HepG2 (cell line): ENCODE measurements around the gene USP28. TPM values are rescaled to one million over a fixed set of nuclear protein-coding genes. Genes with fewer than 3 reads are reported as not detected.

Source experiments
- ATAC-seq: fragments of 200-7000 bp; cut with Tn5 transposase; 3 replicates; pipeline ENCODE4 v1.9.1; 2020; ENCODE audit warnings: mild to moderate bottlenecking, moderate library complexity
- BruUV-seq: library from RNA; stranded (reverse); fragments of 400-500 nt; replicated peaks from 2 replicates; lab custom pipeline; 2021; lab: Mats Ljungman, UMichigan
- CTCF ChIA-PET: fragments of 300-600 bp; formaldehyde crosslinking; extraction: SDS; loops from one replicate; lab custom pipeline; 2021; ENCODE audit warnings: low total read pairs, inconsistent platforms, low intra/inter-chr PET ratio; lab: Yijun Ruan, JAX
- POLR2A ChIA-PET: fragments of 350-600 bp; sonication (Branson Sonifier 250); formaldehyde crosslinking; loops from one replicate; lab custom pipeline; 2020; ENCODE audit warnings: antibody characterized with exemption, inconsistent platforms; lab: Yijun Ruan, JAX
- DNase-seq: peaks from one replicate; pipeline ENCODE4 v3.0.0-alpha.2; 2015; ENCODE audit warnings: low spot score
- FAIRE-seq: peaks from 3 replicates; lab custom pipeline; 2011; peaks lifted over from hg19 to GRCh38; lab: Jason Lieb, UNC
- H2AFZ ChIP-seq: one replicate; pipeline ENCODE4 v1.6.1; 2011; ENCODE audit warnings: low read length, inconsistent platforms
- H3K27ac ChIP-seq: fragments of 300-600 bp; 3 replicates; pipeline ENCODE4 v1.8.0; 2011; ENCODE audit warnings: mixed run types, mild to moderate bottlenecking, mixed read lengths, low read length, inconsistent platforms; ENCODE audit not compliant: insufficient read depth; ENCODE audit errors: extremely low read length
- H3K27me3 ChIP-seq, 2 experiments: fragments of 200-600 bp in 1 of 2; 2 replicates in 1 of 2; 3 replicates in 1 of 2; pipeline versions ENCODE4 v1.6.0 to v1.8.0; 2011; ENCODE audit warnings: low read length in 2 of 2, mild to moderate bottlenecking in 2 of 2, moderate library complexity in 2 of 2, inconsistent platforms in 1 of 2; ENCODE audit not compliant: insufficient read depth in 2 of 2, control insufficient read depth in 1 of 2
- H3K36me3 ChIP-seq, 2 experiments: fragments of 200-600 bp in 1 of 2; replicated peaks in 1 of 2; 2 replicates in 1 of 2; 3 replicates in 1 of 2; pipeline versions ENCODE4 v1.5.1 to v1.8.0; 2011; ENCODE audit warnings: low read length in 2 of 2, inconsistent platforms in 1 of 2; ENCODE audit not compliant: insufficient read depth in 2 of 2, control insufficient read depth in 1 of 2
- H3K4me1 ChIP-seq: 2 replicates; pipeline ENCODE4 v1.5.1; 2012; ENCODE audit warnings: low read length, inconsistent platforms; ENCODE audit not compliant: insufficient read depth
- H3K4me2 ChIP-seq: 2 replicates; pipeline ENCODE4 v1.6.0; 2011; ENCODE audit warnings: low read depth, low read length, inconsistent platforms
- H3K4me3 ChIP-seq, 3 experiments: fragments of 200-600 bp in 1 of 3; sonication (generic), shearing (Covaris generic) in 1 of 3; replicated peaks in 1 of 3; 2 replicates each; pipeline ENCODE4 v1.5.1; 2011 to 2016; ENCODE audit warnings: low read length in 3 of 3, inconsistent platforms in 2 of 3, low read depth in 2 of 3, mild to moderate bottlenecking in 2 of 3, control low read depth in 1 of 3, mixed read lengths in 1 of 3; ENCODE audit not compliant: insufficient read depth in 1 of 3
- H3K79me2 ChIP-seq: one replicate; pipeline ENCODE4 v1.6.1; 2011; ENCODE audit warnings: low read length, inconsistent platforms; ENCODE audit not compliant: insufficient read depth
- H3K9ac ChIP-seq: 2 replicates; pipeline ENCODE4 v1.6.0; 2011; ENCODE audit warnings: mild to moderate bottlenecking, low read depth, low read length, inconsistent platforms; ENCODE audit not compliant: insufficient read depth
- H3K9me3 ChIP-seq: 2 replicates; pipeline ENCODE4 v1.5.1; 2012; ENCODE audit warnings: mild to moderate bottlenecking, low read length
- H4K20me1 ChIP-seq: 2 replicates; pipeline ENCODE4 v1.6.0; 2011; ENCODE audit warnings: inconsistent platforms, mild to moderate bottlenecking, low read length, moderate library complexity; ENCODE audit not compliant: insufficient read depth
- GATAD2A ChIP-seq: IDR thresholded peaks from 2 replicates; pipeline ENCODE4 v1.6.1; 2016
- HNF4A ChIP-seq: sonication (generic); formaldehyde crosslinking; IDR thresholded peaks from 2 replicates; pipeline ENCODE4 v1.4.0; 2020; ENCODE audit warnings: missing genetic modification reagents
- IRF2 ChIP-seq: IDR thresholded peaks from 2 replicates; pipeline ENCODE4 v1.6.1; 2018; ENCODE audit warnings: missing genetic modification reagents, missing compliant biosample characterization
- PAXIP1 ChIP-seq: sonication (generic); formaldehyde crosslinking; conservative IDR thresholded peaks from 2 replicates; pipeline ENCODE4 v1.4.0; 2020; ENCODE audit warnings: mild to moderate bottlenecking, missing genetic modification reagents, moderate library complexity
- PHB2 ChIP-seq: fragments of 450-650 bp; IDR thresholded peaks from 2 replicates; pipeline ENCODE4 v1.6.1; 2018; ENCODE audit not compliant: partially characterized antibody
- PITX1 ChIP-seq: sonication (generic); formaldehyde crosslinking; IDR thresholded peaks from 2 replicates; pipeline ENCODE4 v1.5.1; 2020; ENCODE audit warnings: mild to moderate bottlenecking, missing genetic modification reagents
- RAD21 ChIP-seq: fragments of 450-650 bp; formaldehyde crosslinking; IDR thresholded peaks from 2 replicates; pipeline ENCODE4 v1.5.0; 2020; ENCODE audit warnings: mild to moderate bottlenecking
- REST ChIP-seq, 2 experiments: IDR thresholded peaks; 2 replicates each; pipeline ENCODE4 v1.6.1; 2011 to 2012; ENCODE audit warnings: low read length in 2 of 2, borderline replicate concordance in 1 of 2, low read depth in 1 of 2, mild to moderate bottlenecking in 1 of 2, moderate library complexity in 1 of 2
- RXRA ChIP-seq: sonication (generic); formaldehyde crosslinking; IDR thresholded peaks from 2 replicates; pipeline ENCODE4 v1.5.1; 2020; ENCODE audit warnings: missing genetic modification reagents
- SALL1 ChIP-seq: sonication (generic); formaldehyde crosslinking; IDR thresholded peaks from 2 replicates; pipeline ENCODE4 v1.8.0; 2022; ENCODE audit warnings: mild to moderate bottlenecking, missing genetic modification reagents
- XRCC5 ChIP-seq: fragments of 200-400 bp; formaldehyde crosslinking; optimal IDR thresholded peaks from 2 replicates; pipeline ENCODE3; 2017; ENCODE audit warnings: mild to moderate bottlenecking, low read length
- ZMYM3 ChIP-seq: sonication (generic); formaldehyde crosslinking; IDR thresholded peaks from 2 replicates; pipeline ENCODE4 v1.5.1; 2020; ENCODE audit warnings: mild to moderate bottlenecking, missing genetic modification reagents
- ZNF12 ChIP-seq: sonication (generic); formaldehyde crosslinking; IDR thresholded peaks from 2 replicates; pipeline ENCODE4 v1.5.0; 2020; ENCODE audit warnings: missing genetic modification reagents
- ZNF292 ChIP-seq: sonication (generic); formaldehyde crosslinking; IDR thresholded peaks from 2 replicates; pipeline ENCODE4 v1.8.1; 2022; ENCODE audit warnings: mild to moderate bottlenecking, low read depth, missing genetic modification reagents, borderline replicate concordance
- ZNF3 ChIP-seq: IDR thresholded peaks from 2 replicates; pipeline ENCODE4 v1.7.0; 2017; ENCODE audit warnings: inconsistent platforms
- ZNF331 ChIP-seq: sonication (generic); formaldehyde crosslinking; IDR thresholded peaks from 2 replicates; pipeline ENCODE4 v1.4.0; 2020; ENCODE audit warnings: missing genetic modification reagents
- ZNF34 ChIP-seq: sonication (generic); formaldehyde crosslinking; IDR thresholded peaks from 2 replicates; pipeline ENCODE4 v1.4.0; 2020; ENCODE audit warnings: mild to moderate bottlenecking, missing genetic modification reagents, borderline replicate concordance
- ZNF75D ChIP-seq: sonication (generic); formaldehyde crosslinking; IDR thresholded peaks from 2 replicates; pipeline ENCODE4 v1.8.1; 2023; ENCODE audit warnings: missing genetic modification reagents, mild to moderate bottlenecking, borderline replicate concordance
- ZNF772 ChIP-seq: sonication (generic); formaldehyde crosslinking; IDR thresholded peaks from 2 replicates; pipeline ENCODE4 v1.5.0; 2020; ENCODE audit warnings: mild to moderate bottlenecking, missing genetic modification reagents
- ZNF841 ChIP-seq: sonication (generic); formaldehyde crosslinking; IDR thresholded peaks from 2 replicates; pipeline ENCODE4 v1.8.1; 2023; ENCODE audit warnings: missing genetic modification reagents, borderline replicate concordance
- WGBS: methylation state at CpG from one replicate; pipeline ENCODE4 v1.1.6; 2017; ENCODE audit warnings: low lambda C conversion rate; 5-methylcytosine and 5-hydroxymethylcytosine counted together
- in situ Hi-C: cut with HindIII; loops from 2 replicates; pipeline ENCODE4 v1.10.0; 2017; ENCODE audit warnings: low pct_unique_long_range_greater_than_20kb; ENCODE audit not compliant: extremely low pct_ligation_motif_present
- intact Hi-C: fragments of 100-400 bp; cut with micrococcal nuclease; formaldehyde crosslinking; loops from one replicate; pipeline ENCODE4 v1.10.0; 2022; ENCODE audit not compliant: unreplicated experiment
- polyA plus RNA-seq, 8 experiments: library from polyadenylated mRNA; depleted of rRNA in 3 of 8; stranded (reverse) in 7 of 8; unstranded in 1 of 8; fragments of >200 nt; fragmentation: Illumina TruSeq in 4 of 8; extraction: Trizol in 4 of 8; gene quantifications; 2 replicates each; pipeline versions ENCODE4 v1.2.1 to v1.2.3, GENCODE V29; 2011 to 2016; ENCODE audit warnings: low read depth in 4 of 8, missing spikeins in 1 of 8, mixed read lengths in 1 of 8; ENCODE audit not compliant: insufficient read depth in 1 of 8
- total RNA-seq, 5 experiments: library from RNA; depleted of rRNA; stranded (reverse); fragments of >200 nt; fragmentation: Illumina TruSeq; extraction: Trizol; gene quantifications; 2 replicates each; pipeline ENCODE4 v1.2.3, GENCODE V29; 2016; ENCODE audit warnings: low read depth in 1 of 5

Gene USP28
- total and polyA plus RNA-seq, 2 of the 13 experiments (the other 11 are each of a cell fraction or from before 2014, with no cell fraction given), result 29.6 to 34.3 TPM

DNA sequence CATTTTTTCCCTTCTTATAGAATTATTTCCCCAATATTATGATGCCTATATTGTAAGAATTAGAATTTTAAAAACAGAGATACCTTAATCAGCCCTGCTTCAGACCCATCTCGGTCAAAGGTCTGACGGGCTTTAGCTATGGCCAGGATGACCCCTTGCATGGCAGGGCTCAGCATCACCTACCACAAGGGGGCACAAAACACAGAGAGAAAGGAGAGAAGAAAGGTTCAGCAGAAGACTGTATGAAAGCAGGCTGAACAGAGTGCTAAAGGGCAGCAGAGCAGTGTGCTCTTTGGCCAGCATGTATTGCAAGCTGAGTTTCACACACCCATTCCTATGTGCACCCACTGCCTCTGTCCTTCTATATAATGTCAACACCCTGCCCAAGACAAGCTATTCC, 69.0 kb downstream of the USP28 start:
- Histone ChIP-seq H3K27me3 (no peaks in the 10 kb centered on the region), H3K4me3 (no peak overlapping the region), H3K27ac (no peak overlapping the region), H2AFZ (no peak overlapping the region), H3K9ac (no peak overlapping the region), H3K4me2 (no peak overlapping the region), H3K36me3 (peaks cover 11 to 69% of the 10 kb centered on the region in 2 experiments), H3K79me2 (no peaks in the 10 kb centered on the region), H4K20me1 (no peaks in the 10 kb centered on the region), H3K4me1 (peaks cover 9% of the 10 kb centered on the region; the same call in 1 of the 2 replicates), H3K9me3 (no peaks in the 10 kb centered on the region)
- WGBS, result 84% methylated on average over 2 of the region's 2 CpGs
- ATAC-seq, result peak; percentile 100
- intact Hi-C loops (loop anchor here (1.0 to 5.0 kb wide), 3 partner anchors 66 to 455 kb away; no protein-coding TSS in a partner anchor), in situ Hi-C loops (loop anchor here (25.0 kb wide), 1 partner anchor 456 kb away; no protein-coding TSS in a partner anchor)
- DNase-seq, result peak; percentile 64
- POLR2A ChIA-PET, result no interaction called here
- no TSS peak for BruUV-seq
- peak; percentile 64 for FAIRE-seq
- CTCF ChIA-PET, result interaction anchor here (1.4 to 1.7 kb wide), 2 partner anchors 455 to 456 kb away, joined by 4 to 5 read pairs; no protein-coding TSS in a partner anchor
- no peak for TF ChIP-seq REST (IDR thresholded peaks at IDR 0.05; ENCODE audit: borderline replicate concordance in 1 of 2, low read depth in 1 of 2, low read length in 2 of 2)
- TF ChIP-seq IRF2 (CRISPR knock-in tag), result 0 out of 2 replicates have a peak, but pooled peaks have one; percentile 23
- TF ChIP-seq GATAD2A (CRISPR knock-in tag), result peak; percentile 38; the same call in 1 of the 2 replicates
- TF ChIP-seq ZNF75D (CRISPR knock-in tag), result no peak
- TF ChIP-seq ZNF12 (CRISPR knock-in tag), result no peak
- TF ChIP-seq PITX1 (CRISPR knock-in tag), result 0 out of 2 replicates have a peak, but pooled peaks have one; percentile 25
- TF ChIP-seq SALL1 (CRISPR knock-in tag), result peak; percentile 32; the same call in 1 of the 2 replicates
- peak; percentile 71 for TF ChIP-seq XRCC5
- TF ChIP-seq RXRA (CRISPR knock-in tag), result no peak
- TF ChIP-seq ZNF34 (CRISPR knock-in tag), result no peak
- peak; percentile 22; the same call in 1 of the 2 replicates for TF ChIP-seq PAXIP1
- peak; percentile 74; the same call in 1 of the 2 replicates for TF ChIP-seq ZNF3 (CRISPR knock-in tag)
- peak; percentile 73; the same call in 1 of the 2 replicates for TF ChIP-seq ZNF331 (CRISPR knock-in tag)
- TF ChIP-seq ZNF772, result no peak
- no peak for TF ChIP-seq ZNF841 (CRISPR knock-in tag)
- TF ChIP-seq PHB2, result no peak
- peak; percentile 14; the same call in 1 of the 2 replicates for TF ChIP-seq RAD21
- TF ChIP-seq ZMYM3 (CRISPR knock-in tag), result peak; percentile 33; the same call in 1 of the 2 replicates
- peak; percentile 73 for TF ChIP-seq HNF4A (CRISPR knock-in tag)
- 0 out of 2 replicates have a peak, but pooled peaks have one; percentile 44 for TF ChIP-seq ZNF292
